Measurements from ENCODE around the gene CDH18.
"Not testable (repeated sequence)": the region's sequence is repeated elsewhere in the genome, so short reads cannot be mapped to it uniquely, and the experiment has no call there.

The CDH18 gene

DNA sequence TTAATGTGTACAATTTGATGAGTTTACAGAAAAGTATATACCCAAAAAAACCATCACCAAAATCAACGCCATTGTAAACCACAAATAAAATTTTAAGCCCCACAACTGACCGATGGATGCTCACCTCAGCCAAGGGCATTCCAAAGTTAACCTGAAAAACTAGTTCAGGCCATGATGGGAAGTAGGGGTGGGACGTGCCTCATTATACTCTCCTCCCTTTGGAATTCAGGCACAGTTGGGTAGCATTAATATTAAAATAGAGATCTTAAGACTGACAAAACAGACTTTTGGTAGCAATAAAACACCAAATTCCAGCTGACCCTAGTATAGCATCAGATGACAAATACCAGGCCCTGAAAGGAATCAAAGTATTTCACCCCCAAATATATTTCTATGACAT lies 129.0 kb downstream of the CDH18 start:
- no peak for ATAC-seq
- DNase-seq, result no peak

DNA sequence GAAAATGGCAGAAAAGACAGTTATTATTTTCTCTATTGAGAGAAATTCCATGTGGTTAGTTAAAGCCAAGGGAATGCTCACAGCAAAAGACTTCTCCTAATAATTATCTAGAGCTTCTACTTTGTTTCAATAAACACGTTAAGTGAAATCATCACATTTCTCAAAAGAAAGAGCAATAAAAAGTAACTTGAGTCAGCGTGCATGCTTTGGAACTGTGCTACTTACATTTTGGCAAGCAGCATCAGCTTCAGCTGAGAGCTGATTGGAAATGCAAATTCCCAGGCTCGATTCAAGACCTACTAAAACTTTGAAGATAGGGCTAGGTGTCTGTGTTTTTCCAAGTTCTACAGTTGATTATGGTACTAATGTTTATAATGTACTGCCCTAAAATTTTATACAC lies 132.1 kb downstream of the CDH18 start:
- DNase-seq, result no peak
- ATAC-seq, result no peak

DNA sequence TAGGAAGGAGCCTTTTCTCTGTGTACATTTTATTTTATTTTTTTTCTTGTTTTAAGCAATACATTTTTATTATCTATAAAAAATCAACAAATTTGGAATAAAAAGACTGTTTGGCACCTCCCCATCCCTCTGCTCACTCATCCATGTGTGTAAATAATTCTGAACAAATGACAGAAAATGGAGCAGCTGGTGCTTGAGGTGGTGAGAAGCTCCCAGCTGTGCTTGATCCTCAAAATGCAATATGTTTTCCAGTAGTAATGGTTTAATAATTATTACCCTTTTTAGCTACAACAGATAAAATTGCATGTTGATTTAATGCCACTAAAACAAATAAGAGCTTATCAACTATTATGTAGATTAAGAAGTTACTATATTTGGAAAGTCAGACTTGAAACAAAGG lies 132.5 kb downstream of the CDH18 start:
- ATAC-seq (no peak), DNase-seq (no peak)

DNA sequence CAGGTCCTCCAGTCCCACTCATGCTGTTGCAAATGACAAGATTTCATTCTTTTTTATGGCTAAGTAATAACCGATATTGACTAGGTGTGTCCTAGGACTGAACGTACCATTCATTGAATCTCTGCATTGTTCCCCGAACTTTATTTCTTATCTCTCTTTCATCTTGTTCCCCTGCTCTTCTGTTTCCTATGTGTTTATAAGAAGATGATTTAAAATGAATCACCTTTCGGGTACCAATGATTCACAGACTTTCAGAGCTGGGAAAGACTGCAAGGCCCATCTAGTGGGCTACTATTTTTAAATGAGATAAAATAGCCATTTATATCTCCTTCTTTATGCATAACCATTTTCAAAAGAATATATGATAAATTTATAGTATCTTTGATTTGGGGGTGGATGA lies 133.0 kb downstream of the CDH18 start:
- ATAC-seq (no peak), DNase-seq (no peak)

DNA sequence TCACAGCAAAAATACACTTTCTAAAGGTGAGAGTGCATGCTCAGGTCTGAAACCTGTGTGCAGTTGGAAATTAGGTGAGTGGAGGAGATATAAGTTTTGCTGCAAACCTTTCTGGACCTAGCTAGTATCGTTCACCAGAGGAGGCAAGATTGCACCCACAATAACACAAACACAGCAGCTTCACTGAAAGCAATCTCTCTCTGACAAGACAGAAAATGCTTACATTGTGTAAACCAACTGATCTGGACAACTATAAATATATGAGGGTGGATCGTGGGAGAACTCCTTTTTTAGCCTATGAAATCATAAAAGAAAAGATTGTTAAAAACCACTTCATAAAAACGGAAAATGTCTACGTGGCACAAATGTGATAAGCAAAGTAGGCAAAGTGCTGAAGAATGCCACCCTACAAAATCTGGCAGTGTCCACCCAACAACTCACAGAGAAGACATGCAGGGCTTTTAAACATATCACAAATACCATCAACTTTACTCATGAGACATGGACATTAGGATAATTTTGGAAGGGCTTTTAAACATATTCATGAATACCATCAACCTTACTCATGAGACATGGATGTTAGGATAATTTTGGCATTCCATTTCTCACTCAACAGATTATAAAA lies 134.3 kb downstream of the CDH18 start:
- DNase-seq (no peak), ATAC-seq (no peak)

DNA sequence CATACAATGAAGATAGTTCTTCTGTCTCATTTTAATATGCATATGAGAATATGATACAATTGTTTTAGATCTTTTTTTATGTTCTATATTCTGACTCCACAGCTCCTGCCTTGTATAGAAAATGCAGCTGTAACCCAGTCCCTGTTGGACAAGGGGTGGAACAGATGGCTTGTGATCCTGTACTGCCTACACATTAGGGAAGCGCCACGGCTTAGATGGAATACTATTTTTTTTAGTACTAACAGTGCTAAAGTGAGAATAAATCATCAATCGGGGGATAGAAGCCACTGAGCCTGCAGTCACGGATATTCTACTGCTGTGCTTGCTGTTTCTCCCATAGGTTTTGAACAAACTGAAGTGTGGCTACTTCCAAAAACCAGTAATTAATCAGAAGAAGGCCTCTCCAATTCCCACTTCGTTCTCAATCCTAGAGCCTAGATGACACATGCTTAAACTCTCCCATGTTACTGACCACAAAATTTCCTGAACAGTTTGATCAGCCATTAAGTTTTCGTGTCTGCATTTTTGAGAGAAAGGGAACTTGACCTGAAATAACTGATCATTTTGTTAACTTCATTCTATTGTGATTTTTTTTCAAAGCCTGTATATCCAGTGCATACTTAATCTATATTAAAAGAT lies 150.3 kb downstream of the CDH18 start:
- DNase-seq (no peak), ATAC-seq (no peak)

DNA sequence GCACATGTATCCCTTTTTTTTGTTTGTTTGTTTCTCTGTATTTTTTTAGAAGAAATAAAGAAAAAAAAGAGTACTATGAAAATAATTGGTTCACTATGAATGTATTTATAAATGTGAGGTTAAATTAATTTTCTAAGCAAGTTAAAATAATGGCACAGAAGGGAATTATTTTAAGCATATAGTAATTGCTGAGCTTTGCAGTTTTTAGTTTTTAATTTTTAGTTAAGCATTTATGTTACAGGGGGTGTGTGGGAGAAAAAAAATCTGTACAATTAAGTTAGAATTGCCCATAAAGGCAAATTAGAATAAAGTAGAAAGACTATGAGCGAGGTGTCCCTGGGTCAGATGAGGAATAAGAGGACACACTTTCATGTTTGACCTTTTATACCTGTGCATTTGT lies 152.6 kb downstream of the CDH18 start:
- no peak for ATAC-seq

DNA sequence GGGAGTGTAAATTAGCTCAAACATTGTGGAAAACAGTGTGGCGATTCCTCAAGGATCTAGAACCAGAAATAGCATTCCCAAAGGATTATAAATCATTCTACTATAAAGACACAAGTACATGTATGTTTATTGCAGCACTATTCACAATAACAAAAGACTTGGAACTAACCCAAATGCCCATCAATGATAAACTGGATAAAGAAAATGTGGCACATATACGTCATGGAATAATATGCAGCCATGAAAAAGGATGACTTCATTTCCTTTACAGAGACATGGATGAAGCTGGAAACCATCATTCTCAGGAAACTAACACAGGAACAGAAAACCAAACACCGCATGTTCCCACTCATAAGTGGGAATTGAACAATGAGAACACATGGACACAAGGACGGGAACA lies 175.3 kb downstream of the CDH18 start:
- DNase-seq, ATAC-seq: not testable (repeated sequence)

More for the DNA sequence above, 152.6 kb downstream of the CDH18 start:
- DNase-seq, result no peak

DNA sequence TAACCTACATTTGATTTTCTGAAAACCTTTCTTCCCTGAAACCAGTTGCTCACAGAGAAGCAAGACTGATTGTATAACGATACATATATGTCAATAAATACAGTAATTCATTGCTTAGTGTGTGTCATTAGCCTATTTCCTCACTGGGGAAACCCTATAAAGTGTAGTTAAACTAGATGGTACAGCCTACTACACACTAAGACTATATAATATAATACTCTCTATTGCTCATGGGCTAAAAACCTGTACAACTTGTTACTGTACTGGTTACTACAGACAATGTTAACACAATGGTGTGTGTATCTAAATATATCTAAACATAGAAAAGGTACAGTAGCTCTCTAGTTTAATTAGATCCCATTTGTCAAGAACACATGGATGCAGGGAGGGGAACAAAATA lies 181.2 kb downstream of the CDH18 start:
- no peak for ATAC-seq
- DNase-seq, result no peak

DNA sequence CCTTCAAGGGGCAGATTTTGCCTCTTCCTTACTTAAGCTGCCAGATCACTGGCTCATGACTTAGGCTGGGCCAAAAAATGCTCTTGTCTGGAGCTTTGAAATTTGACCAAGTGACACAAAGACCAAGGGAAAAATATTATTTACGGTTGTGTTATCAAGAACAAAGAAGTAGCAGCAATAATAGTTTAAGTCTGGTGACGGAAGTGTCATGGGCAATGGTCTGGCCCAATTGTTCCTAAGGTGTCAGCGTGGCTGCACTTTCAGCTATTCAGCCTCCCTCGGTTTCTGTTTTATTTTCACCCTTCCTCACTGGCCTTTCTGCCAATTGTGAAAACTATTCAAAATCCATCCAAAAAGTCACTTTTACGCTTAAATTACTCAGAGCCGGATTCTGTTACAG lies 185.3 kb downstream of the CDH18 start:
- ATAC-seq (no peak), DNase-seq (no peak)

DNA sequence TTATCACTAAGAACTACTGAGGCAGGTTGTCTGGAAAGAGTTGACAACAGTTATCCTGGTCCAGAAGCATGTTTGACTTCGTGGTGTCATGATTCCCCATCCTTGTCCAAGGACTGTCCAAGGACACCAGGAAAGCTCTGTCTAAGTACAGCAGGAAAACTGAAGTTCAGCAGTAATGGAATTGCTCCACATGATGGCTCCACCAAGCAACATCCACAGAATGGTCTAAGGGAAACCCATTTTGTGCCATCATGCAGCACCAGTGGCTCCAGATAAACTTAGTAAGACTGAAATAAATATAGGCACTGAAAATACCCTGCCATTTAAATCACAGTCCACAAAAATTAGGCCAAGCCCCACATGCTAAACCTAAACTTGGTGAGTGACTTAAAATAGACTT lies 192.8 kb downstream of the CDH18 start:
- no peak for ATAC-seq
- DNase-seq, result no peak

DNA sequence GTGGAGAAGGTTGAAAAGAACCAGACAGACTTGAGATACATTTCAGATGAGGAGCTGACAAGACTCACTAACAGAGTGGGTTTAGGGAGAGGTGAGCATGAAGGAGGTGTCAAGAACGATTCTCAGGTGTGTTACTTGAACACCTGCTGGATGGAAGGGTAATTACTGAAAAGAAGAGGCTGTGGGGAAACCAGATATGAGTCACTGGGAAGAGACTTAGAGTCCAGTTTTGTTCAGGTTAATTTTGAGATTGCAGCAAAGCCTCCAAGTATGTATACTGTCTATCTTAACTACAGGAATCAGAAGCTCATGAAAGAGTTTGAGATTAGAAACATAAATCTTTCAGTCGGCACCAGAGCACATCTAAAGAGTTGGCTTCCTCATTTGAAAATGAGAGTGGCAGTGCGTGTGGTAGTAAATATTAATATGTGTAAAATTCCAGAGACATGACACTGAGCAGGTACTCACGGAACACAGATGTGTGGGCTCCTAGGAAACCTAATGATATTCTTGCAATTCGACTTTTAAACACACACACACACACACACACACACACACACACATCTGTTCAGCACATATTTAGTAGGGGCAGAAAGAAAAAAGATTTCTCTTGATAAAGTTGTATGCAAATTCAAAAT lies 197.1 kb downstream of the CDH18 start:
- no peak for DNase-seq
- no peak for ATAC-seq

DNA sequence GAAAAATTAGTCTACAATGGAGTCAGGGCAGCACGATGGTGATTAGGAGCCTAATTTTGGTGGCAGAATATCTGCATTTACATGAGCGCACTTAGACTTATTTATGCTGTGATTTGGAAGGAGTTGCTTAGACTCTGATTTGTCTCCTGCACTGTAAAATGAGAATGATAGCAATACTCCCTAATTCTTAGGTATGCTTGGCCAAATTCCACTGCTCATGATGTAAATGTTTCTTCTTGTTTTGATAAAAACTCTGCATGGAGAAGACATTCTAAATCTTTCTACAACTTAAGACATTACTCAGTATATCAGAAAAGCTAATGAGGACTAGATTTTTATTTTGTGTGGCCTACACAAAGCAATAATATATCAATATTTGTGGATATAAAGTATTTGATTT lies 205.4 kb downstream of the CDH18 start:
- DNase-seq (no peak), ATAC-seq (no peak)

DNA sequence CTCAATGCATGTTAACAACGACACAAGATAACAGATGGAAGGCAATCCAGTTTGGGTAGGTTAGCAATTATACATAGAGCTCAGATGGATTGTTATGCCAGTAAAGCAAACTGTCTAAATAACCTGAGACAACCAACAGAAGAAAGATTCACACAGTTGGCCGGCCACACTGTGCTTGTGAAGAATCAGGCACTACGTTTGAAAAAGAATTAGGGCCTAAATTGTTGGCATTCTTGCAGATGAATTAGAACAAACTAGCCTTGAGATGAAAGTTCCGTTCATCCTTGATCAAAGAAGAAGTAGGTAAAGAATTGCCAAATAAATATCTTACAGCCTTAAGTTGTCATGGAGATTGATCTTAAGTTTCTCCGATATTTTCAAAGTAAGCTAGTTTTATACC lies 210.6 kb downstream of the CDH18 start:
- DNase-seq (no peak), ATAC-seq (no peak)

DNA sequence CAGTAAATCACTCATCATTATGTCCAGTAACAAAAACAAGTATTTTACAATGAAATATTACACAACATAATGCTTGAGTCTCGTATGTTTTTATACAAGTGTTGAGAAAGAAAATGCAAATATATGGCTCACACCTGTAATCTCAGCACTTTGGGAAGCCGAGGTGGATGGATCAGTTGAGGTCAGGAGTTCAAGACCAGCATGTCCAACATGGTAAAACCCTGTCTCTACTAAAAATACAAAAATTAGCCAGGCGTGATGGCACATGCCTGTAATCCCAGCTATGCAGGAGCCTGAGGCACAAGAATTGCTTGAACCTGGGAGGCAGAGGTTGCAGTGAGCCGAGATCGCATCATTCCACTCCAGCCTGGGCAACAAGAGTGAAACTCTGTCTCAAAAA lies 211.1 kb downstream of the CDH18 start:
- not testable (repeated sequence) for DNase-seq, ATAC-seq

DNA sequence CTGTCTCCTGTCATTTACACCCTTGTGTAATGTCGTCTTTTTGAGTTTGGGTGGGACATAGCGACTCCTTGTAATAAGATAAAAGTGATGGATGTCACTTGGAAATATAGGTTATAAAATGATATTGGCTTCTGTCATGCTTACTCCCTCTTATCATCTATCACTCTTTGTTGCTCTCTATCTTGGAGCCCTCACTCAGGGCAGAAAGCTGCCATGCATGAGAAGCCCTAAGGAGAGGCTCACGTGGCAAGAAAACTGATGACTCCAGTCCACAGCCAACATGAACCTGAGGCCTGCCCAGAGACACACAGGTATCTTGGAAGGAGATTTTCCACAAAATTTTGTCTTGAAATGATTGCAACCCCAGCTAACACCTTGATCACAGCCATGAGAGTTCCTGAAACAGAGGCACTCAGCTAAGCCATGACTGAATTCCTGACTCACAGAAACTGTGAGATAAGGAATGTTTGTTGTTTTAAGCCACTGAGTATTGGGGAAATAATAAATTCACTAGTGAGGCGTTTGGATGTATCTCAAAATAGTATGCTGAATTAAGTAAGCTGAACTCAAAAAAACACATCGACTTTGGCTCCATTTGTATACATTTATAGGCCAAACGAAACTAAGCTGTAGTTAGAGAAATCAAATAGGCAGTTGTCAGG lies 216.7 kb downstream of the CDH18 start:
- ATAC-seq, result no peak
- DNase-seq, result no peak

DNA sequence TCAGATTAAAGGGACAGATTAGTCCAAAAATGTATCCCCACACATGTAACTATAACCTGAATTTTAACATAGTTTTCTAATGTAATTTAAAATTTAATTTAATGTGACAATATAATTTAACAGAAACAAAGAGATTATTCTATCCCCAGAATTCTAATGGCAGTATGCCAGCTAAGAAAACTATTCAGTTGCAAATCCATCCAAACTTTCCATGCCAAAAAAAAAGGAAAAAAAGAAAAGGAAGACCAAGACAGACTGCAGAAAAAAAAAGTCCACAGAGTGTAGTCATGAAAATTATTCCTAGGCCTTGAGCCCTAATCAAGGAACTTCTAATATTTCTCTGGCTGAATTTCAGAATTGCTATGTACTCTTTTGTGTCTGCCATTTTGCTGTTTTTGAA lies 217.6 kb downstream of the CDH18 start:
- ATAC-seq (no peak), DNase-seq (no peak)

DNA sequence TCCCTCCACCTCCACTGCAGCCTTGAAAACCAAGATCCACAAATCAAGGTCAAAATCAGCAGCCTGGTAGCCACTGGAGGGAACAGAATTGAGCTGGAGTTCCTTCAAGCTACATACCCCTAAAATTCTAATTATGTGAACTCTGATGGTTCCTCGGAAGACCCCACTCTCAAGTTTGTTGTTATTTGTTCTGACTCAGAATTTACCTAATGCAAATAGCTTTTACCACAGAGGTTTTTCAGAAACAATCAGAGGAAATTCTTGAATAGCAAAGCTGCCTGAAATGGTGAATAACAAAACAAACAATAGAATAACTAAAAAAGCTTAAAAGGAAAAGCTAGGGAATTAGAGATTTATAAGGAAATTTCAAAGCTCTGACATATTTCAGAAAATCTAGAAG lies 220.0 kb downstream of the CDH18 start:
- no peak for DNase-seq
- ATAC-seq, result no peak

DNA sequence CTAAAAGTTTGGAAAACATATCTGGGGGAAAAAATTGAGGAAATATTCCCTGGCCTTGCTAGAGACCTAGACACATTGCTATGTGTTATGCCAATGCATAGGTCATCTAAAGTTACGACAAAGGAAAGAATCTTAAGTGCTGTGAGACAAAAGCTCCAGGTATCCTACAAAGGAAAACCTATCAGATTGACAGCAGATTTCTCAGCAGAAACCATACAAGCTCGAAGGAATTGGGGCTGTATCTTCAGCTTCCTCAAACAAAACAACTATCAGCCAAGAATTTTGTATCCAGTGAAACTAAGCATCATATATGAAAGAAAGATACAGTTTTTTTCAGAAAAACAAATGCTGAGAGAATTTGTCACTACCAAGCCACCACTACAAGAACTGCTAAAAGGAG lies 234.4 kb downstream of the CDH18 start:
- no peak for ATAC-seq

DNA sequence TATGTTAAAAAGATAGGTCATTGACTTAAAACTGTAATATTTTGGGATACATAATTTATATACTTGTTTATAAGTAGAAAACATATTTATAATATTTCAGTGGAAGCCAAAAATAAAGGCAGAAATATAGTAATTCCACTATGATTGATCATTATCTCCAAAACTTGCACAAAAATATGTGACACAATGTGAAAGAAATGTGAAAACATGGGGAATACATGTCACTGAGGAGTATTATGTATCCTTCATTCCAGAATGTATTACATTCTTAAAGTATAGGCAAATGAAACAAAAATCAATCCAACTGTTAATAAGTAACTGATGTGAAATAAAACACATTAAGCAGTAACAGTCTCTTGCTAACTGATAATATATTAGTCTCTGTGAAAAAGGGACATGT lies 236.7 kb downstream of the CDH18 start:
- DNase-seq (no peak), ATAC-seq (no peak)

More for the DNA sequence above, 234.4 kb downstream of the CDH18 start:
- DNase-seq, result no peak

DNA sequence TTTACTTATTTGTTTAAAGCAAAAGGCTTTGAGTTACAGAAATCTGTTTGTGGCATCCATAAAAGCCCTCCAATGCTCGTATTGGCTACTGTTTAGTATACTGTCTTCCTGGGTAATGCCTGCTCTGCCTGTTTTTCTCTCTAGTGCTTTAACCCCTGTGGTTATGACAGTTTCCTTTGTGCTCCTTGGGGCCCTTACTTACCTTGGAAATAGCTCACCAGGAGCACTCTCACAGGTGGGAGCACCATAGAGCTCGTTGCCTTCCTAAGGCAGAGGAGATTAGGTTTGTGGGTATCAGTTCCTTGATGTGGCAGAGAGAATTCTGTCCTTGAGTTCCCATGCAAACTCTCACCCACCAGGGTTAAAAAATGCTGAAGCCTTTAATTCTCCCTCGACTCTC lies 242.8 kb downstream of the CDH18 start:
- no peak for DNase-seq
- no peak for ATAC-seq

DNA sequence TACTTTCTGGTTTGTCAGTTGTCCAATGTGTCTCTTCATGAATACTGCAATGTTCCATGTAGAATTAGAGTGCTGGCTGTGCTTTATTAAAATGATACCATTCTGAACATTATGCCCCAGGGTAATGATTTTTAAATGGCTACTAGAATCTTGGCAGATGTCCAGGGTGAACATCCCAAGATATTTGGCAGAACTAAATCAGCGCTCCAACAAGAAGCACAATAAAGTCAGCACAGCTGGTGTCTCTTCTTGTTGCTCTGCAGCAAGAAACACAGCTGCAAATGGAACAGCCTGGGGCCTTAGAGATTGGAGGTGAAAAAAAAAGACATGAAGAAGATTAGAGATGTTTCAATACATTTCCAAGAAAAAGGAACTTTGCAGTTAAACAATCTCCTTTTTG lies 248.3 kb downstream of the CDH18 start:
- no peak for ATAC-seq
- DNase-seq, result no peak

DNA sequence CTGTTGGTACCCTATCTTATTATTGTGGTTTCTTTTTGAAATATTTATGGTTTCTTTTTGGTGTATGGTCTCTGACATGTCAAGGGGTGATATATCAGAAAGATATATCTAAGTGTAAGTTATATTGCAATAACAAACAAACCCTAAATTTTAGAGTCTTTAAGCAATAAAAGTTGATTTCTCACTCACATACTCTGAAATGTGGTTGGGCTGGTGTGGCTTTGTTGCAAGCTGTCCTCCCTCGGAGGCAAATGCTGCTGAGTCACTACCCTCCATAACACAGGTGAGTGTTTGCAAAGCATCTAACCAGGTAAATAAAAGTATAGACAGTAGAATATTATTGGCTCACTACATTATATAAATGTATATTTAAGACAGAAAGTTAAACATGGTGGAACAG lies 253.2 kb downstream of the CDH18 start:
- ATAC-seq (no peak), DNase-seq (no peak)
